GM12878 (cell line): ENCODE results near the gene RAP1B. TPM values are rescaled to one million over a fixed set of nuclear protein-coding genes. Genes with fewer than 3 reads are reported as not detected.

Source experiments
- ATAC-seq: fragments of 200-7000 bp; cut with Tn5 transposase; 3 replicates; pipeline ENCODE4 v1.9.1; 2020; ENCODE audit warnings: mild to moderate bottlenecking, moderate library complexity
- BruUV-seq: library from RNA; stranded (reverse); fragments of 400-500 nt; replicated peaks from 2 replicates; lab custom pipeline; 2021; lab: Mats Ljungman, UMichigan
- CTCF ChIA-PET: fragments of 300-600 bp; sonication (Branson Sonifier 250); formaldehyde crosslinking; extraction: SDS; loops from one replicate; lab custom pipeline; 2021; ENCODE audit warnings: inconsistent platforms; lab: Yijun Ruan, JAX
- POLR2A ChIA-PET: fragments of 350-600 bp; formaldehyde crosslinking; extraction: SDS; loops from one replicate; lab custom pipeline; 2021; ENCODE audit warnings: inconsistent platforms; lab: Charles Lee
- RAD21 ChIA-PET: fragments of 300-600 bp; sonication (Branson Sonifier 250); formaldehyde crosslinking; loops from one replicate; lab custom pipeline; 2023; ENCODE audit warnings: antibody characterized with exemption; ENCODE audit not compliant: unreplicated experiment; lab: Charles Lee
- SMC1A ChIA-PET: fragments of 300-600 bp; sonication (Branson Sonifier 250); formaldehyde crosslinking; loops from one replicate; lab custom pipeline; 2023; ENCODE audit not compliant: unreplicated experiment, uncharacterized antibody; lab: Charles Lee
- DNase-seq: peaks from one replicate; pipeline ENCODE4 v3.0.0-alpha.2; 2011; ENCODE audit warnings: low read depth, low spot score
- FAIRE-seq: peaks from 3 replicates; lab custom pipeline; 2011; peaks lifted over from hg19 to GRCh38; lab: Jason Lieb, UNC
- H2AFZ ChIP-seq: 2 replicates; pipeline ENCODE4 v1.6.0; 2011; ENCODE audit warnings: low read depth, low read length, control low read depth; ENCODE audit not compliant: control insufficient read depth
- H3K27ac ChIP-seq: 2 replicates; pipeline ENCODE4 v1.5.1; 2011; ENCODE audit warnings: control low read depth; ENCODE audit not compliant: control insufficient read depth, insufficient read depth
- H3K27me3 ChIP-seq, 2 experiments: replicated peaks in 1 of 2; 2 replicates each; pipeline versions ENCODE4 v1.6.0 to v1.6.1; 2011; ENCODE audit warnings: low read length in 1 of 2; ENCODE audit not compliant: control insufficient read depth in 2 of 2, insufficient read depth in 2 of 2
- H3K36me3 ChIP-seq, 2 experiments: 2 replicates each; pipeline ENCODE4 v1.5.1; 2011; ENCODE audit warnings: low read length in 1 of 2; ENCODE audit not compliant: control insufficient read depth in 2 of 2, insufficient read depth in 2 of 2
- H3K4me1 ChIP-seq: 2 replicates; pipeline ENCODE4 v1.6.1; 2011; ENCODE audit warnings: mild to moderate bottlenecking, low read length, moderate library complexity, mixed read lengths; ENCODE audit not compliant: control insufficient read depth, insufficient read depth
- H3K4me2 ChIP-seq: 2 replicates; pipeline ENCODE4 v1.6.0; 2011; ENCODE audit warnings: control low read depth; ENCODE audit not compliant: control insufficient read depth, insufficient read depth
- H3K4me3 ChIP-seq: fragments of 200-600 bp; sonication (generic); 2 replicates; pipeline ENCODE4 v1.5.1; 2016
- H3K79me2 ChIP-seq: 2 replicates; pipeline ENCODE4 v1.6.0; 2011; ENCODE audit warnings: low read length; ENCODE audit not compliant: control insufficient read depth, insufficient read depth
- H3K9ac ChIP-seq: 2 replicates; pipeline ENCODE4 v1.8.0; 2011; ENCODE audit warnings: low read length, control low read depth, mixed read lengths; ENCODE audit not compliant: control insufficient read depth, insufficient read depth
- H3K9me3 ChIP-seq: replicated peaks from 3 replicates; pipeline ENCODE4 v1.5.1; 2011; ENCODE audit warnings: mild to moderate bottlenecking, low read length; ENCODE audit not compliant: control insufficient read depth, insufficient read depth
- H4K20me1 ChIP-seq: 2 replicates; pipeline ENCODE4 v1.6.0; 2011; ENCODE audit not compliant: control insufficient read depth, insufficient read depth
- ATF3 ChIP-seq: IDR thresholded peaks from 2 replicates; pipeline ENCODE4 v1.6.1; 2011; ENCODE audit warnings: low read depth, mild to moderate bottlenecking, low read length, moderate library complexity, borderline replicate concordance; ENCODE audit errors: extremely low read depth
- BMI1 ChIP-seq: fragments of 450-650 bp; IDR thresholded peaks from 2 replicates; pipeline ENCODE4 v1.6.1; 2016; ENCODE audit warnings: mild to moderate bottlenecking, moderate library complexity, borderline replicate concordance
- BRCA1 ChIP-seq: IDR thresholded peaks from 2 replicates; pipeline ENCODE4 v1.6.1; 2011; ENCODE audit warnings: low read depth, low read length, improper control_type of control experiment
- DPF2 ChIP-seq: fragments of 450-650 bp; IDR thresholded peaks from 2 replicates; pipeline ENCODE4 v1.6.1; 2017; ENCODE audit warnings: mild to moderate bottlenecking
- EP300 ChIP-seq, 2 experiments: fragments of 150-350 bp in 1 of 2; IDR thresholded peaks; 2 replicates each; pipeline ENCODE4 v1.6.1; 2011 to 2012; ENCODE audit warnings: low read depth in 2 of 2, low read length in 2 of 2, borderline replicate concordance in 1 of 2, improper control_type of control experiment in 1 of 2, inconsistent platforms in 1 of 2; ENCODE audit not compliant: control insufficient read depth in 1 of 2
- ESRRA ChIP-seq: IDR thresholded peaks from 2 replicates; pipeline ENCODE4 v1.6.1; 2012; ENCODE audit warnings: mild to moderate bottlenecking, low read length, improper control_type of control experiment
- EZH2 ChIP-seq: IDR thresholded peaks from 2 replicates; pipeline ENCODE4 v1.6.1; 2012; ENCODE audit warnings: low read depth, mild to moderate bottlenecking, control low read depth, inconsistent platforms, low read length, borderline replicate concordance; ENCODE audit not compliant: control insufficient read depth
- JUND ChIP-seq: IDR thresholded peaks from 2 replicates; pipeline ENCODE4 v1.6.1; 2012; ENCODE audit warnings: low read depth, mild to moderate bottlenecking, low read length, improper control_type of control experiment, moderate library complexity
- MLLT1 ChIP-seq: fragments of 450-650 bp; IDR thresholded peaks from 2 replicates; pipeline ENCODE4 v1.6.1; 2016; ENCODE audit warnings: mild to moderate bottlenecking
- NFXL1 ChIP-seq: fragments of 450-650 bp; IDR thresholded peaks from 2 replicates; pipeline ENCODE4 v1.6.1; 2017; ENCODE audit warnings: antibody characterized with exemption, mild to moderate bottlenecking, borderline replicate concordance
- POLR2AphosphoS5 ChIP-seq: IDR thresholded peaks from 2 replicates; pipeline ENCODE4 v1.6.1; 2011; ENCODE audit warnings: mild to moderate bottlenecking, low read length, inconsistent platforms
- SUPT20H ChIP-seq: IDR thresholded peaks from 2 replicates; pipeline ENCODE4 v1.6.1; 2011; ENCODE audit warnings: low read depth, mild to moderate bottlenecking, low read length, moderate library complexity, borderline replicate concordance; ENCODE audit not compliant: control insufficient read depth
- TCF12 ChIP-seq: IDR thresholded peaks from 2 replicates; pipeline ENCODE4 v1.6.1; 2011; ENCODE audit warnings: low read depth, mild to moderate bottlenecking, low read length
- TCF3 ChIP-seq: IDR thresholded peaks from 2 replicates; pipeline ENCODE4 v1.6.1; 2012; ENCODE audit warnings: low read depth, mild to moderate bottlenecking, low read length, borderline replicate concordance; ENCODE audit not compliant: insufficient read depth
- USF1 ChIP-seq: IDR thresholded peaks from 2 replicates; pipeline ENCODE4 v1.6.1; 2011; ENCODE audit warnings: borderline replicate concordance, low read depth, mild to moderate bottlenecking, moderate library complexity, mixed read lengths, low read length; ENCODE audit not compliant: insufficient read depth; ENCODE audit errors: extremely low read length
- WGBS: methylation state at CpG from one replicate; pipeline ENCODE4 v1.1.6; 2016; ENCODE audit warnings: low lambda C conversion rate; ENCODE audit not compliant: insufficient replicate concordance, insufficient coverage; ENCODE audit errors: missing lambda C conversion rate; 5-methylcytosine and 5-hydroxymethylcytosine counted together
- in situ Hi-C: fragments of 300-500 bp; cut with MboI; formaldehyde crosslinking; loops from 9 replicates; pipeline ENCODE4 v1.14.3; 2018; ENCODE audit warnings: mixed read lengths
- intact Hi-C: fragments of 100-400 bp; cut with micrococcal nuclease; formaldehyde crosslinking; loops from one replicate; pipeline ENCODE4 v1.14.2; 2022; ENCODE audit not compliant: unreplicated experiment
- polyA plus RNA-seq, 11 experiments: library from polyadenylated mRNA; depleted of rRNA in 4 of 11; unstranded in 6 of 11; stranded (reverse) in 5 of 11; fragments of >200 nt; fragmentation: Nextera tagmentation in 4 of 11; fragmentation: Illumina TruSeq in 1 of 11; extraction: Ambion mirVana in 4 of 11; extraction: Trizol in 1 of 11; gene quantifications; 1 replicate in 1 of 11; 2 replicates in 10 of 11; pipeline versions ENCODE4 v1.2.1 to v1.2.3, GENCODE V29; 2011 to 2016; ENCODE audit warnings: inconsistent platforms in 2 of 11, missing spikeins in 2 of 11, low read depth in 1 of 11
- total RNA-seq, 4 experiments: library from RNA; depleted of rRNA in 3 of 4; stranded (reverse); fragments of >200 nt in 3 of 4; fragmentation: Illumina TruSeq in 1 of 4; extraction: Trizol in 1 of 4; gene quantifications; 2 replicates each; pipeline versions ENCODE4 v1.2.1 to v1.2.3, GENCODE V29; 2013 to 2021
- TF ChIP-seq, protein P1 (sequence below): fragments of 450-650 bp; IDR thresholded peaks from 2 replicates; pipeline ENCODE4 v1.6.1; 2017; ENCODE audit warnings: low read depth, mild to moderate bottlenecking, moderate library complexity
- TF ChIP-seq, protein P2 (sequence below): fragments of 450-650 bp; conservative IDR thresholded peaks from 2 replicates; pipeline ENCODE4 v1.6.1; 2017; ENCODE audit warnings: mild to moderate bottlenecking, moderate library complexity

The RAP1B gene
- total and polyA plus RNA-seq, 10 of the 15 experiments (the other 5 are each of a cell fraction or from before 2014, with no cell fraction given), result 88.9 to 219 (median 127) TPM

DNA sequence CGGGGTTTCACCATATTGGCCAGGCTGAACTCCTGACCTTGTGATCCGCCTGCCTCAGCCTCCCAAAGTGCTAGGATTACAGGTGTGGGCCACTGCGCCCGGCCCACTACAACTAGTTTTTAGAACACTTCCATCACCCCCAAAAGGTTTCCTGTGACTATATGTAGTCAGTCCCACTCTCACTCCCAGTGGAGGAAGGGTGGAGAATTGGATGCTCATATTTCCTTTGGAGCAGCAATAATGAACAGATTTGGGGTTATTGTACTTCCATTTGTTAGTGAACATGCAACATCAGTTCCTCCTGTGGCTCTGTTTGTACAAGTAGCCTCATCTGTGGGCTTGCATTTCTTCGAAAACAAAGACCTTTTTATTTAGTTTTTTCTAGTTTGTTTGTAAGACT lies 35.8 kb downstream of the RAP1B start:
- ChIA-PET RAD21 (no interaction called here), POLR2A (interaction anchor here (0.6 kb wide), 1 partner anchor 17 kb away, joined by 3 read pairs; no protein-coding TSS in a partner anchor), CTCF (interaction anchor here (1.4 kb wide), 1 partner anchor 16 kb away, joined by 4 read pairs; no protein-coding TSS in a partner anchor), SMC1A (interaction anchor here (1.5 to 1.8 kb wide), 3 partner anchors 8 to 287 kb away, joined by 4 to 7 read pairs (median 4); no protein-coding TSS in a partner anchor)
- BruUV-seq, result no TSS peak
- Histone ChIP-seq H3K4me2 (no peak overlapping the region), H4K20me1 (peaks cover 3% of the 10 kb centered on the region; the same call in 1 of the 2 replicates), H2AFZ (no peak overlapping the region), H3K27me3 (no peaks in the 10 kb centered on the region), H3K36me3 (peaks cover 0 to 19% of the 10 kb centered on the region in 2 experiments; a peak in 3 of 4 replicates), H3K27ac (no peak overlapping the region), H3K4me1 (peaks cover 4% of the 10 kb centered on the region; the same call in 1 of the 2 replicates), H3K4me3 (no peak overlapping the region), H3K79me2 (peaks cover 70% of the 10 kb centered on the region), H3K9ac (no peak overlapping the region), H3K9me3 (no peaks in the 10 kb centered on the region)
- no peak for FAIRE-seq
- WGBS, result 92% methylated on average over 5 of the region's 5 CpGs
- no peak for ATAC-seq
- no peak for DNase-seq
- in situ Hi-C loops, result no loop called here
- intact Hi-C loops, result no loop called here
- TF ChIP-seq ESRRA (no peak), MLLT1 (no peak), USF1 (no peak), BMI1 (no peak), SUPT20H (no peak), TCF3 (no peak), BRCA1 (no peak), DPF2 (no peak), NFXL1 (no peak), EZH2 (no peak), EP300 (IDR thresholded peaks at IDR 0.05; ENCODE audit: borderline replicate concordance in 1 of 2, control insufficient read depth in 1 of 2, low read depth in 2 of 2, low read length in 2 of 2) (no peak), POLR2AphosphoS5 (no peak), JUND (no peak), TCF12 (no peak), ATF3 (no peak)
- TF ChIP-seq, protein P1, sequence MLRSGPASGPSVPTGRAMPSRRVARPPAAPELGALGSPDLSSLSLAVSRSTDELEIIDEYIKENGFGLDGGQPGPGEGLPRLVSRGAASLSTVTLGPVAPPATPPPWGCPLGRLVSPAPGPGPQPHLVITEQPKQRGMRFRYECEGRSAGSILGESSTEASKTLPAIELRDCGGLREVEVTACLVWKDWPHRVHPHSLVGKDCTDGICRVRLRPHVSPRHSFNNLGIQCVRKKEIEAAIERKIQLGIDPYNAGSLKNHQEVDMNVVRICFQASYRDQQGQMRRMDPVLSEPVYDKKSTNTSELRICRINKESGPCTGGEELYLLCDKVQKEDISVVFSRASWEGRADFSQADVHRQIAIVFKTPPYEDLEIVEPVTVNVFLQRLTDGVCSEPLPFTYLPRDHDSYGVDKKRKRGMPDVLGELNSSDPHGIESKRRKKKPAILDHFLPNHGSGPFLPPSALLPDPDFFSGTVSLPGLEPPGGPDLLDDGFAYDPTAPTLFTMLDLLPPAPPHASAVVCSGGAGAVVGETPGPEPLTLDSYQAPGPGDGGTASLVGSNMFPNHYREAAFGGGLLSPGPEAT, result no peak
- TF ChIP-seq, protein P2, sequence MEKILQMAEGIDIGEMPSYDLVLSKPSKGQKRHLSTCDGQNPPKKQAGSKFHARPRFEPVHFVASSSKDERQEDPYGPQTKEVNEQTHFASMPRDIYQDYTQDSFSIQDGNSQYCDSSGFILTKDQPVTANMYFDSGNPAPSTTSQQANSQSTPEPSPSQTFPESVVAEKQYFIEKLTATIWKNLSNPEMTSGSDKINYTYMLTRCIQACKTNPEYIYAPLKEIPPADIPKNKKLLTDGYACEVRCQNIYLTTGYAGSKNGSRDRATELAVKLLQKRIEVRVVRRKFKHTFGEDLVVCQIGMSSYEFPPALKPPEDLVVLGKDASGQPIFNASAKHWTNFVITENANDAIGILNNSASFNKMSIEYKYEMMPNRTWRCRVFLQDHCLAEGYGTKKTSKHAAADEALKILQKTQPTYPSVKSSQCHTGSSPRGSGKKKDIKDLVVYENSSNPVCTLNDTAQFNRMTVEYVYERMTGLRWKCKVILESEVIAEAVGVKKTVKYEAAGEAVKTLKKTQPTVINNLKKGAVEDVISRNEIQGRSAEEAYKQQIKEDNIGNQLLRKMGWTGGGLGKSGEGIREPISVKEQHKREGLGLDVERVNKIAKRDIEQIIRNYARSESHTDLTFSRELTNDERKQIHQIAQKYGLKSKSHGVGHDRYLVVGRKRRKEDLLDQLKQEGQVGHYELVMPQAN, result no peak
